Stimulated activated CD8-positive, alpha-beta memory T cell treated with anti-CD3 and anti-CD28 coated beads, Interleukin-2, amount 100 ng/mL, for 1 hour (primary cell): ENCODE measurements around the gene ZNF140.
A peak's percentile ranks its signal among the peaks of the same experiment; 100 is the strongest.

Source experiments
- DNase-seq, 2 donors: peaks; one replicate each; pipeline ENCODE4 v3.0.0-alpha.2; 2020; ENCODE audit warnings: low read depth in 2 of 2

The ZNF140 gene

GRCh38 chr12:133080368-133081158, at the start of gene ZNF140:
ZNF140 (plus strand) TSS chr12:133080923; CDS start chr12:133081321, 398 bp downstream.
- peak; percentile 83 to 89 for DNase-seq

- DNase-seq, result peak; percentile 94
Observed at GRCh38 chr12:133037207-133038005, 43.3 kb upstream of the ZNF140 start, which contains the start of gene ZNF84. ZNF84 (plus strand) TSS chr12:133037509; CDS start chr12:133041468, 3,959 bp downstream.

- DNase-seq, result no peak
Observed at GRCh38 chr12:133038118-133038709, 42.5 kb upstream of the ZNF140 start.

GRCh38 chr12:133046698-133047097, 34.0 kb upstream of the ZNF140 start:
- no peak for DNase-seq

- DNase-seq, result no peak
Observed at GRCh38 chr12:133057446-133057845, 23.3 kb upstream of the ZNF140 start.

- no peak for DNase-seq
Observed at GRCh38 chr12:133058203-133059113, 22.3 kb upstream of the ZNF140 start.

- no peak for DNase-seq
Observed at GRCh38 chr12:133061954-133062353, 18.8 kb upstream of the ZNF140 start.

GRCh38 chr12:133063556-133063955, 17.2 kb upstream of the ZNF140 start:
- DNase-seq, result no peak

- DNase-seq, result no peak
Observed at GRCh38 chr12:133073836-133074235, 6.9 kb upstream of the ZNF140 start.

- DNase-seq, result peak; percentile 86 to 90
Observed at GRCh38 chr12:133080026-133080367, 726 bp upstream of the ZNF140 start.

- no peak for DNase-seq
Observed at GRCh38 chr12:133081159-133081780, 547 bp downstream of the ZNF140 start.

- DNase-seq, result no peak
Observed at GRCh38 chr12:133083345-133083744, 2.6 kb downstream of the ZNF140 start.

- DNase-seq, result no peak
Observed at GRCh38 chr12:133105620-133106019, 24.9 kb downstream of the ZNF140 start.

GRCh38 chr12:133106253-133106652, 25.5 kb downstream of the ZNF140 start:
- no peak for DNase-seq

GRCh38 chr12:133107121-133107520, 26.4 kb downstream of the ZNF140 start:
- no peak for DNase-seq

- DNase-seq, result no peak
Observed at GRCh38 chr12:133108150-133108549, 27.4 kb downstream of the ZNF140 start.

- no peak for DNase-seq
Observed at GRCh38 chr12:133120385-133121191, 39.9 kb downstream of the ZNF140 start.

GRCh38 chr12:133124674-133125073, 44.0 kb downstream of the ZNF140 start:
- no peak for DNase-seq

GRCh38 chr12:133129368-133130037, 48.8 kb downstream of the ZNF140 start:
- peak in 1 of 2 donors; percentile 0 for DNase-seq
